ENCODE results near the gene PTPN23. TPM values are rescaled to one million over a fixed set of nuclear protein-coding genes. Genes with fewer than 3 reads are reported as not detected.

PTPN23 gene
- polyA plus RNA-seq, 3 donors = 1.2 to 13.7 (median 1.3) TPM

DNA sequence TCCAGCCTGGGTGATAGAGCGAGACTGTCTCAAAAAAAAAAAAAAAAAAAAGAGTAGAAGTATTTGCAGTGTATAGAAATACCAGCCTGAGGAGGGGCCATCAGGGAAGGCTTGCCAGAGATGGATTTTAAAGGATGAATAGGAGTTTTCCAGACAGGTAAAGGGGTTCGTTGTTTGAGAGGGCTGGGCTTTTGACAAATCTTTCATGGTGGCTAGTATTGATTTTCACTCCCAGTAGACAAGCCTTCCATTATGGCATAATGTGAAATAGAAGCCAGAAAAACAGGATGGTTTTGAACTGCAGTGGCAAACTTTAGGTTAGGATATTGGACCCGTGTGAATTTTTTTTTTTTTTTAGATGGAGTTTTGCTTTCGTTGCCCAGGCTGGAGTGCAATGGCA, 3.6 kb downstream of the PTPN23 start:
- Mint-ChIP-seq H3K4me3 (no peak overlapping the region), H3K9me3 (no peaks in the 10 kb centered on the region), H3K27me3 (ENCODE audit: low read depth in 3 of 3) (no peaks in the 10 kb centered on the region), H3K4me1 (peaks cover 32% of the 10 kb centered on the region), H3K36me3 (peaks cover 22 to 43% of the 10 kb centered on the region in 2 donors), H3K27ac (peak overlapping the region in 5 of 7 donors; percentile 10 to 49 (median 35))
- Histone ChIP-seq H3K27ac (ENCODE audit: low read depth in 1 of 2, low read length in 2 of 2) (no peak overlapping the region), H3K9me3 (replicated peaks in 1 of 2; ENCODE audit: control insufficient read depth in 1 of 2, insufficient read depth in 1 of 2, low read length in 2 of 2) (no peaks in the 10 kb centered on the region), H3K27me3 (ENCODE audit: control insufficient read depth in 2 of 2, insufficient read depth in 2 of 2, low read length in 2 of 2) (no peaks in the 10 kb centered on the region), H4K20me1 (ENCODE audit: insufficient read depth, low read length) (peaks cover 82% of the 10 kb centered on the region), H3K4me2 (replicated peaks; ENCODE audit: extremely low read depth, low read length, poor library complexity, severe bottlenecking) (no peak overlapping the region), H3K36me3 (replicated peaks in 1 of 2; ENCODE audit: control insufficient read depth in 1 of 2, insufficient read depth in 2 of 2, low read length in 2 of 2) (peaks cover 11 to 47% of the 10 kb centered on the region in 2 donors), H3K4me3 (replicated peaks in 1 of 3; ENCODE audit: low read depth in 2 of 3, low read length in 3 of 3) (no peak overlapping the region), H3K4me1 (ENCODE audit: control insufficient read depth in 1 of 2, insufficient read depth in 2 of 2, low read length in 2 of 2) (peaks cover 20% of the 10 kb centered on the region in 2 donors), H3K79me2 (ENCODE audit: insufficient read depth, low read length) (peaks cover 98% of the 10 kb centered on the region), H3K9ac (ENCODE audit: insufficient read depth, low read length, poor library complexity, severe bottlenecking) (no peak overlapping the region), H2AFZ (ENCODE audit: insufficient read depth, low read depth, low read length, poor library complexity, severe bottlenecking) (no peak overlapping the region)
- TF ChIP-seq, protein P1, sequence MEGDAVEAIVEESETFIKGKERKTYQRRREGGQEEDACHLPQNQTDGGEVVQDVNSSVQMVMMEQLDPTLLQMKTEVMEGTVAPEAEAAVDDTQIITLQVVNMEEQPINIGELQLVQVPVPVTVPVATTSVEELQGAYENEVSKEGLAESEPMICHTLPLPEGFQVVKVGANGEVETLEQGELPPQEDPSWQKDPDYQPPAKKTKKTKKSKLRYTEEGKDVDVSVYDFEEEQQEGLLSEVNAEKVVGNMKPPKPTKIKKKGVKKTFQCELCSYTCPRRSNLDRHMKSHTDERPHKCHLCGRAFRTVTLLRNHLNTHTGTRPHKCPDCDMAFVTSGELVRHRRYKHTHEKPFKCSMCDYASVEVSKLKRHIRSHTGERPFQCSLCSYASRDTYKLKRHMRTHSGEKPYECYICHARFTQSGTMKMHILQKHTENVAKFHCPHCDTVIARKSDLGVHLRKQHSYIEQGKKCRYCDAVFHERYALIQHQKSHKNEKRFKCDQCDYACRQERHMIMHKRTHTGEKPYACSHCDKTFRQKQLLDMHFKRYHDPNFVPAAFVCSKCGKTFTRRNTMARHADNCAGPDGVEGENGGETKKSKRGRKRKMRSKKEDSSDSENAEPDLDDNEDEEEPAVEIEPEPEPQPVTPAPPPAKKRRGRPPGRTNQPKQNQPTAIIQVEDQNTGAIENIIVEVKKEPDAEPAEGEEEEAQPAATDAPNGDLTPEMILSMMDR (IDR thresholded peaks at IDR 0.05) = no peak
- intact Hi-C loops (cut with micrococcal nuclease) = loop anchor here in 1 of 2 donors (10.0 kb wide), 1 partner anchor 100 kb away; the partner anchor contains the start of genes KIF9 and KLHL18
- no peak for DNase-seq
- 83% methylated on average over 1 of the region's 4 CpGs for WGBS (ENCODE audit: insufficient coverage)

DNA sequence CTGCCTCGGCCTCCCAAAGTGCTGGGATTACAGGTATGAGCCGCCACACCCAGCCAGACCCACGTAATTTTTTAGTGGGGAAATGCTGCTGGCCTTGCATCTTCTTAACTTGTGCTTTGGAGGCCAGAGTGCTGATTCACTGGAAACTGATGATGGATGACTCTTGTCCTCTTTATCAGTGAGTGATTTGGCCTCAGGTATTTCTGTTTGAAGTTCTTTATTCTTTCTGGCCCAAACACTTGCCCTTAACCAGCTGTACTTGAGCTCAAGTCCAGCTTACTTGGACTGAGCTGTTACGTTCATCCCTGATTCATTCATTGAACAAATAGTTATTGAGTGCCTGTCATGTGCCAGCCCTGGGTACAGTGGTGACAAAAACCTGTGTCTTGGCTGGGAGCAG, 4.2 kb downstream of the PTPN23 start:
- Histone ChIP-seq H2AFZ (ENCODE audit: insufficient read depth, low read depth, low read length, poor library complexity, severe bottlenecking) (no peak overlapping the region), H3K4me3 (replicated peaks in 1 of 3; ENCODE audit: low read depth in 2 of 3, low read length in 3 of 3) (no peak overlapping the region), H4K20me1 (ENCODE audit: insufficient read depth, low read length) (peaks cover 84% of the 10 kb centered on the region), H3K27ac (ENCODE audit: low read depth in 1 of 2, low read length in 2 of 2) (no peak overlapping the region), H3K79me2 (ENCODE audit: insufficient read depth, low read length) (peaks cover 95% of the 10 kb centered on the region), H3K4me2 (replicated peaks; ENCODE audit: extremely low read depth, low read length, poor library complexity, severe bottlenecking) (no peak overlapping the region), H3K9ac (ENCODE audit: insufficient read depth, low read length, poor library complexity, severe bottlenecking) (no peak overlapping the region), H3K27me3 (ENCODE audit: control insufficient read depth in 2 of 2, insufficient read depth in 2 of 2, low read length in 2 of 2) (no peaks in the 10 kb centered on the region), H3K9me3 (replicated peaks in 1 of 2; ENCODE audit: control insufficient read depth in 1 of 2, insufficient read depth in 1 of 2, low read length in 2 of 2) (no peaks in the 10 kb centered on the region), H3K4me1 (ENCODE audit: control insufficient read depth in 1 of 2, insufficient read depth in 2 of 2, low read length in 2 of 2) (peaks cover 14 to 15% of the 10 kb centered on the region in 2 donors), H3K36me3 (replicated peaks in 1 of 2; ENCODE audit: control insufficient read depth in 1 of 2, insufficient read depth in 2 of 2, low read length in 2 of 2) (peaks cover 11 to 47% of the 10 kb centered on the region in 2 donors)
- peaks cover 22 to 44% of the 10 kb centered on the region in 2 donors for H3K36me3 Mint-ChIP-seq
- H3K9me3 Mint-ChIP-seq = no peaks in the 10 kb centered on the region
- H3K4me3 Mint-ChIP-seq = no peak overlapping the region
- no peaks in the 10 kb centered on the region for H3K27me3 Mint-ChIP-seq (ENCODE audit: low read depth in 3 of 3)
- H3K4me1 Mint-ChIP-seq = peaks cover 26% of the 10 kb centered on the region
- no peak for DNase-seq
- peak overlapping the region in 2 of 7 donors; percentile 28 to 30 for H3K27ac Mint-ChIP-seq
- TF ChIP-seq, protein P1 (IDR thresholded peaks at IDR 0.05) = no peak
- intact Hi-C loops (cut with micrococcal nuclease) = loop anchor here in 1 of 2 donors (10.0 kb wide), 1 partner anchor 100 kb away; the partner anchor contains the start of genes KIF9 and KLHL18
- 100% methylated on average over 3 of the region's 4 CpGs for WGBS (ENCODE audit: insufficient coverage)
